CD4-positive, alpha-beta T cell treated with Interleukin-2 at 100 ng/mL for 4 hours (primary cell): ENCODE measurements around the gene DISP3.

Experiments
- DNase-seq: peaks from one replicate; pipeline ENCODE4 v3.0.0-alpha.2; 2020; ENCODE audit warnings: low spot score

DISP3 gene

DNA sequence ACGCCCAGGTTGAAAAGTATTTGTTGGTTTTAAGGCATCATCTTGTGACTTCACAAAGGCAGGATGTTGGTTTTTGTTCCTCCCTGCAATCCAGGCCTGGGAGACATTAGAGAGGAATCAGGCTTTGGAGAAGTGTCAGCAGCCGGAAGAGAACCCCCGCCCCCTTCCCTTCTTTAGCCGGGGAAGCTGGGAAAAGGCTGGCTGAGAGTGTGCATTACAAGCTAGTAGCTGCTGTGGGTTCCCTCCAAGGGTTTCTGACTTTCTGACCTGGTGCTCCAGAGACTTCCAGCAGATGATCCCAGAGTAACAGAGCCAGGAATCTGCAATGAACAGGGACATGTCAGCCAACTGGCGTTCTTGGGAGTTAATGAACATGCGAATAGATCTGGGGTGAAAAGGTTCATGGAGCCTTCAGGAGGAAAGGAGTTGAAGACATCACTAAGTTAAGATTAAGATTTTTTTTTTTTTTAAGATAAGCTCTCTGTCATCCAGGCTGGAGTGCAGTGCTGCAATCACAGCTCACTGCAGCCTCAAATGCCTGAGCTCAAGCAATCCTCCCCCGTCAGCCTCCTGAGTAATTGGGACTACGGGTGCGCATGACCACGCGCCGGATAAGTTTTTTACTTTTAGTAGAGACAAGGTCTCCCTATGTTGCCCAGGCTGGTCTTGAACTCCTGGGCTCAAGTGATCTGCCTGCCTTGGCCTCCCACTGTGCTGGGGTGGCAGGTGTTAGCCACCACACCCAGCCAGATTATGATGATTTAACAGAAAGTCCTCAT, 7.5 kb downstream of the DISP3 start:
- no peak for DNase-seq

DNA sequence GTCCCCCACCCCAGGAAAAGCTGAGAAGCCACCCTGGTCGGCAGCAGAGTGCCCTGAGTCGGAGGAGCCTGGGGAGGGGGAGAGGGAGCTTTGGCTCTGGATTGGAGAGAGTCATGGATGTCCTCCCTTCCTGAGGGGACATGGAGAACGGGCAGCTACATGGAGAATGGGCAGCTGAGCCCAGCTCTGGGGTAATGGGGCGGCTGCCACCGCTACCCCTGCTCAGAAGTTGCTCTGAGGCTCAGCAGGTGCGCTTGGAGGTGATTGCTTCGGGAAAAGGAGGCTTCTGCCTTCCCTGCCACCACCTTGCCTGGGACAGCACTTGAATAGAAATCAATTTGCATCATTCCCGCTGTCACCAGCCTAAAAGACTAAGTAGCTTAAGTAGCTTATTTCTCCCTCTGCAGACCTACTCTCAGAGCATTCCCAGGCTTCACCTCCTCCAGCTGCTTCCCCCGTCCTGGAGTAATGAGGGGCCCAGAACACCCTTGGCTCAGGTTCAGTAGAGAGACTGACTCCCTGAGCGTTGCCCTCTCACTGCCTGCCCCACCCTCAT, 8.3 kb downstream of the DISP3 start:
- DNase-seq = no peak

DNA sequence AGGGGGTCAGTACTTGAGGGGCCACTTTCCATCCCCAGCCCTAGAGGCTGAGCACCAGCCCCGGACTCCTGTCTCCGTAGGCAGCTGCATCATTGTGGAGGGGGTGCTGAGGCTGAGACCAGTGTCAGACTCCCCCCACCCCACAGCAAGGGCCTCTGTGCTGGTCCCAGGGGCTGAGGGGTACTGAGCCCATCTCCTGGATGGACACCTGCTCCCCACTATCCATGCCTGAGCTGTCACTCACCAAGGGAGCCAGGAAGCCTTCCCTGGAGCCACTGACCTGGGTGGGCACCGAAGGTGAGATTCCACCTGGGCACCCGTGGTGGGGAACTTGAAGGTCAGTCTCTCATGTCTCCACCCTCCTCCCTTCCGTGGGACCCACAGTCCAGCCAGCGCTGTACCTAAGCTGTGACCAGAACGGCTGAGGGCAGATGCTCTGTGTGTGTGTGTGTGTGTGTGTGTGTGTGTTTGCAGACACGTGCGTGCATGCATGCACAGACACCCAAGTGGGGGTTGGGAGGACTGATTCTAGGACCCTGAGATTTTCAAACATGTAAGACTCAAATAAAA, 9.3 kb downstream of the DISP3 start:
- no peak for DNase-seq

DNA sequence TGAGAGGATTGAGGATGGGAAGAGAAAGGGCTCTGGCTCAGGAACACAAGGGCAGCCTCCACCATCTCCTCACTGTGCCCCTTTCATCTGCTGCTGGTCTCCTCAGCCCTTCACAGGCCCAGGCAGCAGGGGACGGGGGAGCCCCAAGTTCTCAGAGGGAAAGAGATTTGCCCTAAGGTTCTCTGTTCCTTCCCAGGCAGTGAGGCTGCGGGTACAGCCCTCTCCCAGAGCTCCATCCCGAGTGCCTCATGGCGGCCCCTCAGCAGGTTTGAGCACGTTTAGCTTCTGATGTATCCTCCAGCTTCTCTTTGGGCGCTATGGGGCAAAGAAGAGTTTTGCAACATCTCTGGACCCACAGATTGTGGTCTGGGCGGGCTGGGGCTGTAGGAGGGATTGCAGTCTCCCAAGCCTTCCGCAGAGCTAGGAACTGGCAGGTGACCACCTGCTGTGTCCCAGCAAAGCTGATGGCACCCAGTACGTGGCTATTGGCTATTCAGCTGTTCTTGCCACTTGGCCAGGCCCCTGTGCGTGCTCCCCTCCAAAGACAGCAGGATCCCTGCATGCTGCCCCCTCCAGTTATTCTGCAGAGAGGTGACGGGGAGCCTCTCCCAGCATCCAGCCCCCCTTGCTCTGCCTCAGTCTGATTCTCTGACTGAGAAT, 10.1 kb downstream of the DISP3 start:
- no peak for DNase-seq

DNA sequence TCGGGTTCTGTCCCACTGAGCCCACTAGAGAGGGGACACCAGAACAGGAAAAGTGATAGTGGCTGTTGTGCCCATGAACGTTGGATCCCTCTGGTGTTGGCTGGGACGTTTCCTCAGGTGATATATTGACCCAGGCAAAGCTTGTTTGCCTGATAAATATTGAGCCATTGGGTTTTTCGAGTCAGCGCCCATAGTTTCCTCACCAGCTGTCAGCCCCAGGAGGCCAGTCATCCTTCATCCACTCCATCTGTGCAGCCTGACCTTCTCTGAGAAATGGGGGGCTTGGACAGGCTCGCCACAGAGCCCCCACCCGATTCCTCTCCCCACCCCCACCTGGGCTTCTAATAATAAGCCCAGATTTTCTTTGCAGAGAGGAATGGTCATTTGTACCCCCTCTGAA, 13.3 kb downstream of the DISP3 start:
- no peak for DNase-seq

DNA sequence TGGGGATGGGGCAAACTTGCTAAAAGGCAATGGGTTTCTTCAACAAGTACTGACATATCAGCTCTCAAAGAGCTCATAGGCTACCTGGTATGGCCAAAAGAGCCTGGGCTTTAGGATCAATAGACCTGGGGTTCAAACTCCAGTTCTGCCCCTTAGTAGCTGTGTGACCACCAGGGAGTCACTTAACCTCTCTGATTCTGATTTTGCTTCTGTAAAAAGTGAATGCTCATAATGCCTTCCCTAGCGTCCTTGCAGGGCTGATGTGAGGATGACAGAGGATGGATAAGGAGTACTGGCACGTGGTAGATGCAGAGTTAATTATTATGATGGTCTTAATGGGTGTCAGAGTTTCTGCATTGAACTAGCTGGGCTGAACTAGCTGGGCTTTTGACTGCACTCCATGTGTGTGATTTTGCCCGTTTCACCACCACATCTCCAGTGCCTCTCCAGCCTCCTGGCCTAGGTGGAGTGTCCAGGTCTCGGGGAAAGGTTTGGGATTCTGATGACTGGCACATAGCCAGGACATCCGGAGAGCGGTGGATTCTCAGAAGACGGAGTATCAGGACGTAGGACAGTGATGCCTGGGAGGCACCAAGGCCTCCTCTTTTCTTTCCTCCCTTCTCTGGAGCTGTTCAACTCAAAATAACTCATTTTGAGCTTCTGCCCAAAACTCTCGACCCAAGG, 15.2 kb downstream of the DISP3 start:
- DNase-seq = no peak

DNA sequence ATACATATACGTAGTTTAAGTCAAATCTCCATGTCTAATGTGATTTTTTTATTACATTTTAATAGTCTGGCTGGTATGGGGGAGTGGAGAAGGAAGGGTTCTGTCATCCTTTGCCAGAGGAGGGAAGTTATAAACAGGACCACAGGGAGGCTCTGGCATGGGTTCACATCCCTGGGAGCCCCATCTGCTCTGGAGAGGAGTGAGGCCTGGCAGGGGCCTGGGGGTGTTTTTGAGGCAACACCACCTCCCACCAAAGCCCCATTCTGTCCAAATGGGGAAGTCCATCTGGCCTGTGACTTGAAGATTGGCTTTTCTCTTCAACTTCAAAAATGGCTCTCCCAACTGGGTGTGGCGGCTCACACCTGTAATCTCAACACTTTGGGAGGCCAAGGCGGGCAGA, 15.8 kb downstream of the DISP3 start:
- DNase-seq = no peak

DNA sequence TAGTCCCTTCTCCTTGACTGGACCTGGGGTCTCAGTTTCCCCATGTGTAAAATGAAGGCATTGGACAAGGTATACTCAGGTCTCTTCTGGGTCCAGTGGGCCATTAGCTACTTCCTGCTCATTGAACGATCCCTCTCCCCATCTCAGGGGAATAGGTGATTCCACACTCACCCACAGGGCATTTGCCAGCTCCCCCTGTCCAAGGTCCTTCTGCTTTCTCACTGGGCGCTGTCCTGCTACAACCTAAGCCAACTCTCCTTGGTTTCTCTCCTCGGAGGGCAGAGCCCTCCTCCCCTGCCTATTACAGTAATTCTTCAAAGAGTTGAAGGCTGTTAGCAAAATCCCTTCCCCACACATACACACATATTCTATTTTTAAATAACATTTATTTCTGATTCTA, 16.6 kb downstream of the DISP3 start:
- no peak for DNase-seq

DNA sequence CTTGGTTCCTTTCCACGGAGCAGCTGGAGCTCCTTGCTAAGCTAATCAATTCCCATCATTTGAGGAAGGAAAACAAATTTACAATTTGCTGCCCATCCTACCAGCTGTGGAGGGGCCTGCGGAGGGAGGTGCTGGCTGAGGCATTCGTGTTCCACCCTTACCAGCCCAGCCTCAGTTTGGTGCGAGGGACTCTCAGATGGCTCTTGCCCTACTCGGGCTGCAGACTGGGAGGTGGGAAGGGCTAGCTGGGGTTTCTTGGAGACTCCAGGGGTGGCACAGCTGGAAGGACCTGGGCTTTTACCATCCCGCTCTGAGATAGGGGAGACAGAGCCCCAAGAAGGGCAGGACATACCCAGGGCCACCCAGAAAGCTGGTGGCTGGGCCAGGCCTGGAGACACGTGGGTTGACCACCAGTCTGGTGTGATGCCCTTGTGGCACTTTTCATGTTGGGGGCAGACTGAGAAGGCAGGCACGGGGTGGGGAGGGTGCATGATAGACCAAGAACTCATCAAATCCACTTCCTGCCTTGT, 17.7 kb downstream of the DISP3 start:
- DNase-seq = no peak

DNA sequence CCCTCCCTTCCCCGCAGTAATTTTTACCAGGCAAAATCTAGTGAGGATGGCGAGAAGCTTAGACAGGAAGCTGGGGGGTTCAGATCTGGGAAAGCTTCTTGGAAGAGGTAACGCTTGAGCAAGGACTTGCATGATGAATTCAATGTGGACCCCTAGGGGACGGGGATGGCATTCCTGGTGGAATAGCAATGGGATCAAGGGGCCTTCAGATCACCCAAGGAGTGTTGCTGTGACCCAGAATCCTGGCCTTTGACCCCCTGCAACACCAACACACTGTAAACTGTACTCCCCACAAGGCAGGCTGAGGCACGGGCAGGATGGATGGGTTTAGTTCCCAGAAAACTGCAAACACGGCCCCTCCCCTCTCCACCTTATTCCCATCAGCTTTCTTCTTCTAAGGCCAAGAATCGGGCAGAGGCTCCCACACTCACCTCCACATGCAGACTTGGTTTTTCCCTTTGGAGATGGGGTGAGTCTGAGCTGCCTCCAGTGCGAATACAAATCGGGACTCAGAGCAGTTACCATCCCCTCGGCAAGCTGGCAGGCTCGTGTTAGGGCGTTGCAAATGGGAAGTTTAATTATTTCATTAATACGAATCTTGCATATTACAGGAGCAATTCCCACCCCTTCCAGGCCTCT, 20.1 kb downstream of the DISP3 start:
- DNase-seq = no peak

DNA sequence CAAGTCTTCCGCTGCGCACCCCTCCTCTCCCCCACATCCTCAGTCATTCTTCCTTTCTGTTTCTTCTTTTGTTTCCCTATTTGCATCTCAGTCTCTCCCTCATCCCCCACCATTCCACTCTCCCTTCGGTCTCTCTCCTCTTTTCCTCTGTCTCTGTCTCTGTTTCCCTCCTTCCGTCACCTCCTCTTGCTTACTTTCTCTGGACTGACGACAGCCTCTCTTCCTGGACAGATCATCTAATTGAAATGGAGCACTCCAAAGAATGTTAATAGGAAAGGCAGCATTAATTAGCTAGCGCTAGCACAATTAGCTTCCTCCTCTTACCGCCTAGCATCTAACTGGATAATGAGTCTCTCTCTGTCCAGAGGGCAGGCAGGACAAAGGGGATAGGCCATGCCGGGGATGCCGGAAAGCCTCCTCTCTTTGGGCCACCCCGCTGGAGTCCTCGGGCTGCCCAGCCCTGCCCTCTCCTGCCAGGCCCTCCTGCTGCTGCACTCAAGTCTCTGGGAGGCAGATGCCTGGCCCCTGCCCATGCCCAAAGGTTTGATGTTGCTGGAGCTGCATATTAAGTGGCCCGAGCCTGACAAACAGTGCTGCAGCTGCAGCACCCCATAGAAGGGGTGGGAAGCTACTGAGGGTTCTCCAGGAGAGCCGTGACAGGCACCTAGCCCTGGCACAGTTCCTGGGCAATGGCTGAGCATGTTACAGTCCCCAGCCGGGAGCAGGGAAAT, 20.8 kb downstream of the DISP3 start:
- DNase-seq = no peak

DNA sequence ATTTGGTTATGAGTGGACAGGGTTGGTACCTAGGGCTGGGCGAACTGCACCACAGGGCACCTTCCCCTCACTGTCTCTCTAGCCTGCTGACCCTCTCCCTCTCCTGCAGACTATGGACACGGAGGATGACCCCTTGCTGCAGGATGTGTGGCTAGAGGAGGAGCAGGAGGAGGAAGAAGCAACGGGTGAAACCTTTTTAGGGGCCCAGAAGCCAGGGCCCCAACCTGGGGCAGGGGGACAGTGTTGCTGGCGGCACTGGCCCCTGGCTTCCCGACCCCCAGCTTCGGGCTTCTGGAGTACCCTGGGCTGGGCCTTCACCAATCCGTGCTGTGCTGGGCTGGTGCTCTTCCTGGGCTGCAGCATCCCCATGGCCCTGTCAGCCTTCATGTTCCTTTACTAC, 21.9 kb downstream of the DISP3 start:
- no peak for DNase-seq

DNA sequence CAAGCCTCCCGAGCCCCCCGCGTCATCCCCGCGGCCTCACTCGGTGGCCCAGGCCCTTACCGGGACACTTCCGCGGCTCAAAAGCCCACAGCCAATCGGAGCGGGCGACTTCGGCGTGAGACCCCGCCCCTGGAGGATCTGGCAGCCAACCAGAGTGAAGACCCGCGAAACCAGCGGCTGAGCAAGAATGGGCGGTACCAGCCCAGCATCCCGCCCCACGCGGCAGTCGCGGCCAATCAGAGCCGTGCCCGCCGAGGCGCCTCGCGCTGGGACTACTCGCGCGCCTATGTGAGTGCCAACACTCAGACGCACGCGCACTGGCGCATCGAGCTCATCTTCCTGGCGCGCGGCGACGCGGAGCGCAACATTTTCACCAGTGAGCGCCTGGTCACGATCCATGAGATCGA, 22.5 kb downstream of the DISP3 start:
- peak; percentile 1 for DNase-seq

DNA sequence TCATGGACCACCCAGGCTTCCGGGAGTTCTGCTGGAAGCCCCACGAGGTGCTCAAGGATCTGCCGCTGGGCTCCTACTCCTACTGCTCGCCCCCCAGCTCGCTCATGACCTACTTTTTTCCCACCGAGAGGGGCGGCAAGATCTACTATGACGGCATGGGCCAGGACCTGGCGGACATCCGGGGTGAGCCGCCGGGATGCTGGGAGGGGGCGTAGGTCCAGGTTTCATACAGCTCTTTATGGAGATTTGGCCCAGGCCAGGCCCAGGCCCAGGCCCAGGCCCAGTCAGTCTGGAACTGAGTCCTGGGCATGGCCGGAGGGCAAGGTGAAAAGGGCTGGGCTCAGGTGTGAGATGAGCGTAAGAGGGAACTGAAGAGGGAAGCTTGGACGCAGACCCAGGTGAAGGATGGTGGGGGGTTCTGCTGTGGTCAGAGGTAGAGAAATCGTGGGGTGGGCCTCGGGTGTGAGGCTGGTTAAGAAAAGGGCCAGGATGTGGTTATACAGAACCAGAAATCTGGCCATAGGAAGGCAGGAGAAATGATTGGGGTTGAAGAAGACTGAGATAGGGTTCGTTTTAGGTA, 23.0 kb downstream of the DISP3 start:
- DNase-seq = no peak

DNA sequence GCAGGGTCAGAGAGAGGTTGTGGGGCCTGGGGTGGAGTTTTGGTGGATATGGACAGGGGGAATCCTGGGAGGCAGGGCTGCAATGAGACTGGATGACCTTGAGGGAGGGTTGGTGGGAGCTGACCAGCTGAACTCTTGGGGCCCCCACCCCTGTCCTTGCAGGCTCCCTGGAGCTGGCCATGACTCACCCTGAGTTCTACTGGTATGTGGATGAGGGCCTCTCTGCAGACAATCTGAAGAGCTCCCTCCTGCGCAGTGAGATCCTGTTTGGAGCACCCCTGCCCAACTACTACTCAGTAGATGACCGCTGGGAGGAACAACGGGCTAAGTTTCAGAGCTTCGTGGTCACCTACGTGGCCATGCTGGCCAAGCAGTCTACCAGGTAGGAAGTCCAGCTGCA, 23.6 kb downstream of the DISP3 start:
- no peak for DNase-seq

DNA sequence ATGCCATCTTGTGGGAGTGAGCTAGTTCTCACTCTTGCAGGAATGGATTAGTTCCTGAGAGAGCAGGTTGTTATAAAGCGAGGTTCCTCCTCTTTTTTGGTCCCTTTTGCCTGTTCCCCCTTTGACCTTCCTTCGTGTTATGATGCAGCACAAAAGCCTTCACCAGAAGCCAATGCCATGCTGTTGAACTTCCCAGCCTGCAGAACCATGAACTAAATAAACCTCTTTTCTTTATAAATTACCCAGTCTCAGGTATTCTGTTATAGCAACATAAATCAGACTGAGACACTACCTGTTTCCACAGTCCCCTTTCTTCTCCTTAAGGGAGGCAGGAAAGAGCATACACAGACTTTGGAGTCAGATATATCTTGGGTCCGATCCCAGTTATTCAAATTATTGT, 25.6 kb downstream of the DISP3 start:
- DNase-seq = no peak

DNA sequence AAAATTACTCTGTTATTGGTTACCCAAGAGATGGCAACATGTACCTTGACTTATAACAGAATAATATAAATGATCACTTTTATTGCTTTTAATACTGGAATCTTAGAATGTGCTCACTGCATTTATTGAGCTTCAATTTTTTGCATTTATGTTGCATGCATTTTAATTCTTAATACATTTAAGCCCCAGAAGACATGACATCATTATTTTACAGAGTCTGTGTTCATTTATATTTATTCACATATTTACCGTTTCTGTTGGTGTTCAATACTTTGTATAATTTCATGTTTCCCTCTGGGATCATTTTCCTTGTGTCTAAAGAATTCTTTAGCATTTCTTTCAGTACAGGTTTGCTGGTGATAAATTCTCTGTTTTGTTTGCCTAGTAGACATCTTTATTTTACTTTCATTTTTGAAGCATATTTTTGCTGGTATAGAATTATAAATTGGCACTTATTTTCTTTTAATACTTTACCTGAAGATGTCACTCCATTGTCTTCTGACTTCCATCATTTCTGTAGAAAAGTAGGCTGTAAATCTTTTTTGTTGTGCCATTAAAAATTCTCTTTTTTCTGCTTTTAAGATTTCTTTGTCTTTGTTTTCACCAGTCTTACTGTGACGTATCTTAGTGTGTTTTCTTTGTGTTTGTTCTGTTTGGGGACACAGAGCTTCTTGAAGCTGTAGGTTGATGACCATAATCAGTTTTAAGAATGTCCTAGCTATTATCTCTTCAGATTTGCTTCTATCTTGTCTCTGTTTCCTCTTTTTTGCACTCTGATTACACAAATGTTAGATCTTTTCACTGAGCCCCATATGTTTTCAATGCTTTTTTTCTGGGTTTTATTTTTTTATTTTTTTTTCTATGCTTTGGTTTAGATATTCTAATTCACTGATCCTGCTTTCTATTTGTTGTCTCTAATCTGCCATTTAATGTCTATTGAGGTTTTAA, 26.9 kb downstream of the DISP3 start:
- no peak for DNase-seq

DNA sequence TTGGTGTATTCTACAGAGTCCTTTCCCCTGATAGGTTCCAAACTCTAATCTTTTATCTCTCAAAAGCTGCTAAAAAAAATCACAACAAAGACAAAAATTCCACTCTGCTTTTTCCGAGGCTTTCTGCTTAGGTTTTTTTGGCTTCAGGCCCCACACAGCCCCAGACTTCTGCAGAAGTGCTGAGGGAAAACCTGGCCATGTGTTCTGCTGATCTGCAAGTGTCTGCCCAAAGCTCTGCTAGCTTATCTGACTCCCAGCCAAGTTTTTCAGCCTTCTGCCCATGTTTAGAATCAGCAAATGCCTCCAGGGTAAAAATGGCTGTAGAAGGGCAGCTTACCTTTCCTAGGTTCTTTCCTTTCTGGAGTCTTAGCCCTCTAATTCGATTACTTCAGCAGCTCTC, 28.4 kb downstream of the DISP3 start:
- DNase-seq = no peak

DNA sequence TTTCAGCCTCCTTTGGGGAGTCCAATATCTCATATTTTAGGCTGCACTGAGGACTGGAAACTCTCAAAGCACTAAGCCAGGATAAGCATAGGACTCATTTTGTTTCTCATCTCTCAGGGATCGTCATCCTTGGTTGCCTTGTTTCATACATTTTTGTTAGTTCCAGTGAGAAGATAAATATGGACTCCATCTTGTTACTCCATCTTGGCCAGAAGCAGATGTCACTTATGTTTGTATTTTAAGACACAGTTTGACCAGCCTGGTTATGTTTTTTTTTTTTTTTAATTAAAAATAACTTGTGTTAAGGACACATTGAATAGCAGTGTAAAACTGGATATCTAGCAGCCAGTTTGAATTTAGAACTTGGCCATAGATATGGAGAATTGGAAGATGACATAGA, 34.7 kb downstream of the DISP3 start:
- DNase-seq = no peak

DNA sequence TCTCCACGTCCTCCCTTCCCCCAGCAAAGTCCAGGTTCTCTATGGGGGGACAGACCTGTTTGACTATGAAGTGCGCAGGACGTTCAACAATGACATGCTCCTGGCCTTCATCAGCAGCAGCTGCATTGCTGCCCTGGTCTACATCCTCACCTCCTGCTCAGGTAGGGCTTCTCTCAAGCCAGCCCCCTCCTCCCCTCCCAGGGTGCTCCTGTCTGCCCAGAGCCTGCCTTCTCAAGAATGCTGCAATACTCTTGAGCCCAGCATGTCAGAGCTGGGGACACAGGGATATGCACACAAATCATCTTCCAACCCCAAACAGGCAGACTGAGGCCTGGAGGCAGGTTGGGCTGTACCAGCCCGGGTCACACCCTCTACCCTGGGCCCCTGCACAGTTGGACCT, 35.4 kb downstream of the DISP3 start:
- no peak for DNase-seq
